Mesenchymal stem cell (in vitro differentiated cells and primary cell): Measurements from ENCODE around the gene DTX1.

Source experiments
- DNase-seq: peaks from one replicate; pipeline ENCODE4 v3.0.0-alpha.2; 2013
- H2AFZ ChIP-seq: one replicate; pipeline ENCODE4 v1.6.1; 2013; ENCODE audit warnings: low read depth, mild to moderate bottlenecking, control low read depth, inconsistent platforms, low read length, moderate library complexity
- H2AK5ac ChIP-seq: 2 replicates; pipeline ENCODE4 v1.6.1; 2013; ENCODE audit warnings: low read length, moderate library complexity, mild to moderate bottlenecking, inconsistent platforms; ENCODE audit not compliant: severe bottlenecking
- H2BK120ac ChIP-seq: one replicate; pipeline ENCODE4 v1.6.1; 2013; ENCODE audit warnings: low read depth, mild to moderate bottlenecking, inconsistent platforms, low read length, moderate library complexity
- H2BK12ac ChIP-seq, 2 experiments: one replicate each; pipeline ENCODE4 v1.6.1; 2013; ENCODE audit warnings: inconsistent platforms in 2 of 2, low read length in 2 of 2, mild to moderate bottlenecking in 2 of 2, moderate library complexity in 2 of 2, control low read depth in 1 of 2
- H2BK15ac ChIP-seq: one replicate; pipeline ENCODE4 v1.6.1; 2013; ENCODE audit warnings: mild to moderate bottlenecking, low read depth, inconsistent platforms; ENCODE audit not compliant: poor library complexity, severe bottlenecking
- H2BK5ac ChIP-seq: 2 replicates; pipeline ENCODE4 v1.6.1; 2013; ENCODE audit warnings: low read depth, mild to moderate bottlenecking, low read length, control low read depth, inconsistent platforms; ENCODE audit not compliant: poor library complexity, severe bottlenecking
- H3K14ac ChIP-seq, 2 experiments: one replicate each; pipeline ENCODE4 v1.6.1; 2013; ENCODE audit warnings: inconsistent platforms in 2 of 2, low read length in 2 of 2, control low read depth in 1 of 2, mild to moderate bottlenecking in 1 of 2, moderate library complexity in 1 of 2
- H3K18ac ChIP-seq, 2 experiments: one replicate each; pipeline ENCODE4 v1.6.1; 2013; ENCODE audit warnings: inconsistent platforms in 2 of 2, low read length in 2 of 2, control low read depth in 1 of 2, low read depth in 1 of 2, mild to moderate bottlenecking in 1 of 2
- H3K23ac ChIP-seq, 2 experiments: one replicate each; pipeline ENCODE4 v1.6.1; 2013; ENCODE audit warnings: inconsistent platforms in 2 of 2, low read length in 2 of 2, mild to moderate bottlenecking in 2 of 2, moderate library complexity in 2 of 2, control low read depth in 1 of 2
- H3K27ac ChIP-seq: 2 replicates; pipeline ENCODE4 v1.5.1; 2013; ENCODE audit warnings: mild to moderate bottlenecking, moderate library complexity, low read length, control low read depth, inconsistent platforms; ENCODE audit not compliant: poor library complexity, severe bottlenecking
- H3K27me3 ChIP-seq, 2 experiments: 2 replicates each; pipeline versions ENCODE4 v1.6.1 to v1.7.0; 2013; ENCODE audit warnings: low read length in 2 of 2, mild to moderate bottlenecking in 2 of 2, moderate library complexity in 2 of 2, control low read depth in 1 of 2, inconsistent platforms in 1 of 2; ENCODE audit not compliant: control insufficient read depth in 1 of 2, insufficient read depth in 1 of 2
- H3K36me3 ChIP-seq, 2 experiments: 2 replicates each; pipeline versions ENCODE4 v1.6.1 to v1.7.0; 2013; ENCODE audit warnings: low read length in 2 of 2, control low read depth in 1 of 2, inconsistent platforms in 1 of 2, low read depth in 1 of 2, mild to moderate bottlenecking in 1 of 2; ENCODE audit not compliant: insufficient read depth in 2 of 2, control insufficient read depth in 1 of 2
- H3K4ac ChIP-seq, 2 experiments: one replicate each; pipeline ENCODE4 v1.6.1; 2013; ENCODE audit warnings: inconsistent platforms in 2 of 2, low read length in 2 of 2, mild to moderate bottlenecking in 2 of 2, moderate library complexity in 2 of 2, control low read depth in 1 of 2, low read depth in 1 of 2
- H3K4me1 ChIP-seq: 2 replicates; pipeline ENCODE4 v1.6.1; 2013; ENCODE audit warnings: low read depth, low read length, control low read depth; ENCODE audit not compliant: control insufficient read depth, insufficient read depth
- H3K4me2 ChIP-seq: 2 replicates; pipeline ENCODE4 v1.6.1; 2013; ENCODE audit warnings: low read length, mild to moderate bottlenecking, inconsistent platforms; ENCODE audit not compliant: poor library complexity, severe bottlenecking
- H3K4me3 ChIP-seq, 2 experiments: 2 replicates each; pipeline versions ENCODE4 v1.5.1 to v1.7.0; 2013; ENCODE audit warnings: low read length in 2 of 2, mild to moderate bottlenecking in 2 of 2, control low read depth in 1 of 2, low read depth in 1 of 2; ENCODE audit not compliant: insufficient read depth in 1 of 2
- H3K79me1 ChIP-seq: replicated peaks from 2 replicates; pipeline ENCODE4 v1.6.1; 2013; ENCODE audit warnings: mild to moderate bottlenecking, control low read depth, low read length, inconsistent platforms; ENCODE audit not compliant: poor library complexity, severe bottlenecking
- H3K9ac ChIP-seq: 2 replicates; pipeline ENCODE4 v1.7.0; 2013; ENCODE audit warnings: mild to moderate bottlenecking, low read length, moderate library complexity
- H3K9me3 ChIP-seq: 2 replicates; pipeline ENCODE4 v1.7.0; 2013; ENCODE audit warnings: mild to moderate bottlenecking, low read length; ENCODE audit not compliant: control insufficient read depth
- H4K8ac ChIP-seq: one replicate; pipeline ENCODE4 v1.6.1; 2013; ENCODE audit warnings: inconsistent platforms, mild to moderate bottlenecking, low read length, moderate library complexity
- H4K91ac ChIP-seq: one replicate; pipeline ENCODE4 v1.6.1; 2013; ENCODE audit warnings: mild to moderate bottlenecking, low read length, inconsistent platforms
- WGBS: methylation state at CpG from one replicate; pipeline ENCODE4 v1.1.7; 2013; ENCODE audit warnings: mixed read lengths; 5-methylcytosine and 5-hydroxymethylcytosine counted together

Gene DTX1

DNA sequence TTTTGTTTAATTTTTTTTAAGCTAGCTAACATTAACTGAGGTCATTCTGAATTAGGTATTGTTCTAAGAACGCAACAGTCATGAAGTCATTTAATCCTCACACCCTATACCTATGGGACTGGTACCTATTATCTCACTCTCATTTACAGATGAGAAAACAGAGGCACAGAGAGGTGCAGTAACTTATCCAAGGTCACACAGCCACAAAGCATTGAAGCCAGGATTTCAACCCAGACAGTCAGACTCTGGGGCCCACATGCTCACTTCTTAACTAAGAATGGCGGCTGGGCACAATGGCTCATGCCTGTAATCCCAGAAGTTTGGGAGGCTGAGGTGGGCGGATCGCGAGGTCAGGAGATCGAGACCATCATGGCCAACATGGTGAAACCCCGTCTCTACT lies 15.0 kb upstream of the DTX1 start:
- Histone ChIP-seq H2BK5ac (no peak overlapping the region), H3K4me3 (no peak overlapping the region), H3K27me3 (peaks cover 7 to 21% of the 10 kb centered on the region in 2 experiments), H3K9ac (no peak overlapping the region), H2BK120ac (no peak overlapping the region), H4K8ac (no peak overlapping the region), H3K4ac (no peak overlapping the region), H2AK5ac (no peak overlapping the region), H3K4me2 (no peak overlapping the region), H3K4me1 (peaks cover 1% of the 10 kb centered on the region), H2BK12ac (no peak overlapping the region), H3K9me3 (peaks cover 8% of the 10 kb centered on the region), H3K18ac (no peak overlapping the region), H3K36me3 (no peaks in the 10 kb centered on the region), H3K14ac (no peak overlapping the region), H4K91ac (no peak overlapping the region), H3K79me1 (no peaks in the 10 kb centered on the region), H2BK15ac (no peak overlapping the region), H3K23ac (no peak overlapping the region), H2AFZ (no peak overlapping the region), H3K27ac (no peak overlapping the region)
- DNase-seq, result no peak
- WGBS, result 88% methylated on average over 6 of the region's 7 CpGs

- H3K9ac ChIP-seq, result no peak overlapping the region
- no peak overlapping the region for H3K4ac ChIP-seq
- H4K91ac ChIP-seq, result no peak overlapping the region
- WGBS, result 96% methylated on average over 8 of the region's 8 CpGs
- no peak overlapping the region for H3K18ac ChIP-seq
- no peak overlapping the region for H4K8ac ChIP-seq
- H3K4me1 ChIP-seq, result peaks cover 1% of the 10 kb centered on the region
- no peaks in the 10 kb centered on the region for H3K36me3 ChIP-seq
- peaks cover 15 to 28% of the 10 kb centered on the region in 2 experiments for H3K27me3 ChIP-seq
- H3K4me2 ChIP-seq, result no peak overlapping the region
- no peak overlapping the region for H3K27ac ChIP-seq
- H3K79me1 ChIP-seq, result no peaks in the 10 kb centered on the region
- peaks cover 8% of the 10 kb centered on the region for H3K9me3 ChIP-seq
- H2BK15ac ChIP-seq, result no peak overlapping the region
- H3K4me3 ChIP-seq, result no peak overlapping the region
- no peak overlapping the region for H2AFZ ChIP-seq
- H2BK12ac ChIP-seq, result no peak overlapping the region
- H2BK120ac ChIP-seq, result no peak overlapping the region
- no peak overlapping the region for H3K23ac ChIP-seq
- no peak overlapping the region for H3K14ac ChIP-seq
- H2BK5ac ChIP-seq, result no peak overlapping the region
- no peak overlapping the region for H2AK5ac ChIP-seq
- DNase-seq, result no peak
These were observed 13.3 kb upstream of the DTX1 start for GRCh38 chr12:113043240-113043639.

DNA sequence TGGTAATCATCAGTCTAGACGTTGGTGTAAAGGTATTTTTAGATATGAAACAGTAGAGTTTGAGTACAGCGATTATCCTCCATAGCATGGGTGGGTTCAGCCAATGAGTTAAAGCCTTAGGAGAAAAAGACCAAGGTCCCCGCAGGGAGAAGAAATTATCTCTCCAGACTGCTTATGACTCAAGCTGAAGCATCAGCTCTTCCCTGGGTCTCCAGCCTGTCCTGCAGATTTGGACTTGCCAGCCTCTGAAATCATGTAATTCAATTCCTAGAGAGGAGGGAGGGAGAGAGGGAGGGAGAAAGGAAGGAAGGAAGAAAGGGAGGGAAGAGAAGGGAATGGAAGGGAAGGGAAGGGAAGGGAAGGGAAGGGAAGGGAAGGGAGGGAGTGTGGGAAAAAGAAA lies 12.0 kb upstream of the DTX1 start:
- Histone ChIP-seq H2AFZ (no peak overlapping the region), H3K4me3 (no peak overlapping the region), H3K27ac (no peak overlapping the region), H2BK12ac (no peak overlapping the region), H3K36me3 (no peaks in the 10 kb centered on the region), H2BK15ac (no peak overlapping the region), H4K91ac (no peak overlapping the region), H2AK5ac (no peak overlapping the region), H3K14ac (no peak overlapping the region), H3K9ac (no peak overlapping the region), H3K27me3 (peaks cover 17 to 28% of the 10 kb centered on the region in 2 experiments), H3K4me1 (peaks cover 1% of the 10 kb centered on the region), H3K4ac (no peak overlapping the region), H3K79me1 (no peaks in the 10 kb centered on the region), H4K8ac (no peak overlapping the region), H2BK120ac (no peak overlapping the region), H2BK5ac (no peak overlapping the region), H3K18ac (no peak overlapping the region), H3K4me2 (no peak overlapping the region), H3K23ac (no peak overlapping the region), H3K9me3 (peaks cover 8% of the 10 kb centered on the region)
- no peak for DNase-seq
- 71% methylated on average over 3 of the region's 3 CpGs for WGBS

GRCh38 chr12:113048716-113049127 lies 7.8 kb upstream of the DTX1 start:
- H3K27ac ChIP-seq, result no peak overlapping the region
- peaks cover 8% of the 10 kb centered on the region for H3K9me3 ChIP-seq
- H2BK120ac ChIP-seq, result no peak overlapping the region
- no peak overlapping the region for H2BK12ac ChIP-seq
- no peak overlapping the region for H3K4ac ChIP-seq
- H3K36me3 ChIP-seq, result no peaks in the 10 kb centered on the region
- peaks cover 2% of the 10 kb centered on the region for H3K4me1 ChIP-seq
- no peaks in the 10 kb centered on the region for H3K79me1 ChIP-seq
- H3K27me3 ChIP-seq, result peaks cover 44 to 46% of the 10 kb centered on the region in 2 experiments
- peak; percentile 62 for DNase-seq
- H3K4me3 ChIP-seq, result no peak overlapping the region
- no peak overlapping the region for H3K18ac ChIP-seq
- no peak overlapping the region for H2BK5ac ChIP-seq
- no peak overlapping the region for H2AFZ ChIP-seq
- no peak overlapping the region for H2AK5ac ChIP-seq
- H3K4me2 ChIP-seq, result no peak overlapping the region
- no peak overlapping the region for H3K9ac ChIP-seq
- WGBS, result 21% methylated on average over 5 of the region's 6 CpGs
- no peak overlapping the region for H2BK15ac ChIP-seq
- H4K91ac ChIP-seq, result no peak overlapping the region
- H3K14ac ChIP-seq, result no peak overlapping the region
- H3K23ac ChIP-seq, result no peak overlapping the region
- H4K8ac ChIP-seq, result no peak overlapping the region
